Esophagus squamous epithelium (tissue), 5 donors: ENCODE data around the gene AMPH. TPM values are rescaled to one million over a fixed set of nuclear protein-coding genes. Genes with fewer than 3 reads are reported as not detected.
"Not testable (repeated sequence)": the region's sequence is repeated elsewhere in the genome, so short reads cannot be mapped to it uniquely, and the experiment has no call there.

Source experiments
- DNase-seq: peaks from one replicate; lab custom pipeline; 2025; lab: John Stamatoyannopoulos, UW
- H3K27ac ChIP-seq, 4 donors: fragments of 200-600 bp; sonication (generic); one replicate each; pipeline ENCODE4 v1.5.1; 2016 to 2019; ENCODE audit warnings: mild to moderate bottlenecking in 1 of 4
- H3K27me3 ChIP-seq, 4 donors: fragments of 200-600 bp; sonication (generic); 1 replicate in 3 of 4; 2 replicates in 1 of 4; pipeline versions ENCODE4 v1.5.1 to v1.6.0; 2017 to 2021; ENCODE audit warnings: antibody characterized with exemption in 1 of 4
- H3K36me3 ChIP-seq, 3 donors: fragments of 200-600 bp; sonication (generic); one replicate each; pipeline ENCODE4 v1.5.1; 2016 to 2019
- H3K4me1 ChIP-seq, 3 donors: fragments of 200-600 bp; sonication (generic); one replicate each; pipeline ENCODE4 v1.5.1; 2017 to 2019
- H3K4me3 ChIP-seq, 4 donors: fragments of 200-600 bp; sonication (generic); 1 replicate in 3 of 4; 2 replicates in 1 of 4; pipeline ENCODE4 v1.5.1; 2016 to 2019; ENCODE audit warnings: mild to moderate bottlenecking in 2 of 4, moderate library complexity in 1 of 4
- H3K9me3 ChIP-seq, 3 donors: fragments of 200-600 bp; sonication (generic); one replicate each; pipeline ENCODE4 v1.5.1; 2016 to 2019
- CTCF ChIP-seq, 6 experiments: fragments of 450-650 bp in 4 of 6; fragments of 200-600 bp in 2 of 6; sonication (generic) in 2 of 6; IDR thresholded peaks; one replicate each; pipeline ENCODE4 v1.5.1; 2016 to 2019; ENCODE audit warnings: antibody characterized with exemption in 6 of 6, mild to moderate bottlenecking in 4 of 6, moderate library complexity in 4 of 6
- POLR2A ChIP-seq, 4 donors: fragments of 450-650 bp; IDR thresholded peaks; one replicate each; pipeline ENCODE4 v1.6.1; 2017; ENCODE audit warnings: antibody characterized with exemption in 4 of 4, mild to moderate bottlenecking in 4 of 4, moderate library complexity in 3 of 4
- WGBS, 2 donors: methylation state at CpG; one replicate each; pipeline ENCODE4 v1.1.5; 2018; 5-methylcytosine and 5-hydroxymethylcytosine counted together
- intact Hi-C: fragments of 100-400 bp; cut with DNase I; formaldehyde crosslinking; loops from one replicate; pipeline ENCODE4 v1.15.0; 2022
- small RNA-seq, 4 donors: library from RNA; depleted of rRNA; stranded (forward); fragments of <200 nt; gene quantifications; one replicate each; pipeline ENCODE3, GENCODE V24; 2016
- total RNA-seq, 4 donors: library from RNA; depleted of rRNA; stranded (reverse); fragments of >200 nt; gene quantifications; one replicate each; pipeline ENCODE4 v1.1.0, GENCODE V29; 2016
- donor health status: DM: yes; HTN: yes; CAD: no.

AMPH gene
- total RNA-seq, 4 donors from 2014 or later: 0.18 to 2.3 (median 1.7) TPM; not detected in 1

- no peaks in the 10 kb centered on the region for H3K27me3 ChIP-seq
- TF ChIP-seq CTCF (IDR thresholded peaks at IDR 0.05) (no peak), POLR2A (IDR thresholded peaks at IDR 0.05) (no peak)
- intact Hi-C loops: no loop called here
- H3K4me3 ChIP-seq: no peak overlapping the region
- no peaks in the 10 kb centered on the region for H3K36me3 ChIP-seq
- H3K9me3 ChIP-seq: no peaks in the 10 kb centered on the region
- WGBS, 2 donors: 73 to 77% methylated on average over 4 of the region's 4 CpGs
- no peak for DNase-seq
- H3K27ac ChIP-seq: peak overlapping the region in 1 of 4 donors; percentile 21
- peaks cover 0 to 18% (median 5%) of the 10 kb centered on the region in 3 donors for H3K4me1 ChIP-seq
Measured at GRCh38 chr7:38339953-38340819, 291.0 kb downstream of the AMPH start.

GRCh38 chr7:38336148-38336515, 295.0 kb downstream of the AMPH start:
- DNase-seq, H3K36me3 ChIP-seq, H3K27me3 ChIP-seq, H3K9me3 ChIP-seq, H3K4me3 ChIP-seq, intact Hi-C loops: not testable (repeated sequence)
- Histone ChIP-seq H3K4me1 (peaks cover 0 to 14% (median 5%) of the 10 kb centered on the region in 3 donors), H3K27ac (peak overlapping the region in 2 of 4 donors; percentile 23 to 75)
- 70 to 75% methylated on average over 9 of the region's 9 CpGs for WGBS, 2 donors

- no peaks in the 10 kb centered on the region for H3K27me3 ChIP-seq
- 53 to 61% methylated on average over 4 to 5 of the region's 8 CpGs for WGBS, 2 donors
Measured at GRCh38 chr7:38335492-38336147, 295.6 kb downstream of the AMPH start.

GRCh38 chr7:38335128-38335491, 296.1 kb downstream of the AMPH start:
- WGBS, 2 donors: 44 to 80% methylated on average over 1 to 2 of the region's 2 CpGs
- intact Hi-C loops: no loop called here
- Histone ChIP-seq H3K4me3 (peak overlapping the region in 3 of 4 donors; percentile 0 to 22 (median 10)), H3K4me1 (peaks cover 0 to 9% (median 5%) of the 10 kb centered on the region in 3 donors), H3K9me3 (no peaks in the 10 kb centered on the region), H3K27me3 (no peaks in the 10 kb centered on the region), H3K36me3 (no peaks in the 10 kb centered on the region), H3K27ac (peak overlapping the region in 2 of 4 donors; percentile 23 to 75)
- DNase-seq: no peak
- TF ChIP-seq POLR2A (IDR thresholded peaks at IDR 0.05) (no peak), CTCF (IDR thresholded peaks at IDR 0.05) (no peak)

More at GRCh38 chr7:38335492-38336147, 295.6 kb downstream of the AMPH start:
- peak overlapping the region in 3 of 4 donors; percentile 0 to 22 (median 10) for H3K4me3 ChIP-seq
- peak; percentile 34 for DNase-seq
- peak overlapping the region in 2 of 4 donors; percentile 23 to 75 for H3K27ac ChIP-seq
- H3K4me1 ChIP-seq: peaks cover 0 to 9% (median 5%) of the 10 kb centered on the region in 3 donors
- TF ChIP-seq CTCF (IDR thresholded peaks at IDR 0.05) (peak; percentile 64 to 84 (median 72)), POLR2A (IDR thresholded peaks at IDR 0.05) (no peak)
- H3K9me3 ChIP-seq: no peaks in the 10 kb centered on the region
- H3K36me3 ChIP-seq: no peaks in the 10 kb centered on the region
- intact Hi-C loops: no loop called here

- Histone ChIP-seq H3K36me3 (no peaks in the 10 kb centered on the region), H3K9me3 (no peaks in the 10 kb centered on the region), H3K27ac (no peak overlapping the region)
Measured at GRCh38 chr7:38334163-38334562, 297.0 kb downstream of the AMPH start.

More at GRCh38 chr7:38334163-38334562, 297.0 kb downstream of the AMPH start:
- no peaks in the 10 kb centered on the region for H3K27me3 ChIP-seq
- peaks cover 0 to 9% (median 5%) of the 10 kb centered on the region in 3 donors for H3K4me1 ChIP-seq
- TF ChIP-seq POLR2A (IDR thresholded peaks at IDR 0.05): no peak
- no peak for TF ChIP-seq CTCF (IDR thresholded peaks at IDR 0.05)
- no peak overlapping the region for H3K4me3 ChIP-seq
- DNase-seq: no peak
- intact Hi-C loops: no loop called here

Small RNAs within 50 kb of the gene (small RNA-seq; reads per million reads assigned to genes)
- gene RN7SL83P (0 reads per million in 4 donors), gene TRGV6 (0 reads per million in 4 donors)
